Hepatocyte (in vitro differentiated cells): Measurements from ENCODE around the gene HYAL2. TPM values are rescaled to one million over a fixed set of nuclear protein-coding genes. Genes with fewer than 3 reads are reported as not detected.

ENCODE experiments used
- DNase-seq: peaks from one replicate; pipeline ENCODE4 v3.0.0-alpha.2; 2016; ENCODE audit warnings: low spot score
- H2AFZ ChIP-seq: fragments of 200-600 bp; sonication (generic); 2 replicates; pipeline ENCODE4 v1.6.0; 2016; ENCODE audit warnings: antibody characterized with exemption, mild to moderate bottlenecking
- H3K27ac ChIP-seq: fragments of 200-600 bp; sonication (generic); 2 replicates; pipeline ENCODE4 v1.5.1; 2016; ENCODE audit warnings: mild to moderate bottlenecking
- H3K27me3 ChIP-seq: fragments of 200-600 bp; sonication (generic); 2 replicates; pipeline ENCODE4 v1.6.1; 2016
- H3K36me3 ChIP-seq: fragments of 200-600 bp; sonication (generic); replicated peaks from 2 replicates; pipeline ENCODE4 v1.5.1; 2016; ENCODE audit warnings: low read depth; ENCODE audit not compliant: insufficient read depth
- H3K4me1 ChIP-seq: fragments of 200-600 bp; sonication (generic); 2 replicates; pipeline ENCODE4 v1.5.1; 2016; ENCODE audit warnings: mild to moderate bottlenecking, moderate library complexity; ENCODE audit not compliant: insufficient read depth
- H3K4me2 ChIP-seq: fragments of 200-600 bp; sonication (generic); 2 replicates; pipeline ENCODE4 v1.6.0; 2016
- H3K4me3 ChIP-seq: fragments of 200-600 bp; sonication (generic); 2 replicates; pipeline ENCODE4 v1.5.1; 2016; ENCODE audit warnings: mild to moderate bottlenecking
- H3K79me2 ChIP-seq: fragments of 200-600 bp; sonication (generic); 2 replicates; pipeline ENCODE4 v1.6.0; 2017; ENCODE audit warnings: mild to moderate bottlenecking
- H3K9me2 ChIP-seq: fragments of 200-600 bp; sonication (generic); replicated peaks from 2 replicates; pipeline ENCODE4 v1.6.0; 2017; ENCODE audit warnings: mild to moderate bottlenecking; ENCODE audit not compliant: insufficient read depth
- H3K9me3 ChIP-seq: fragments of 200-600 bp; sonication (generic); 2 replicates; pipeline ENCODE4 v1.5.1; 2016; ENCODE audit warnings: low read depth, mild to moderate bottlenecking
- H4K20me1 ChIP-seq: fragments of 200-600 bp; sonication (generic); 2 replicates; pipeline ENCODE4 v1.6.0; 2016; ENCODE audit warnings: mild to moderate bottlenecking; ENCODE audit not compliant: insufficient read depth, poor library complexity, severe bottlenecking
- EZH2 ChIP-seq: fragments of 200-600 bp; sonication (generic); IDR thresholded peaks from 2 replicates; pipeline ENCODE4 v1.6.1; 2016; ENCODE audit warnings: antibody characterized with exemption, mild to moderate bottlenecking, borderline replicate concordance
- EZH2phosphoT487 ChIP-seq: fragments of 200-600 bp; sonication (generic); IDR thresholded peaks from one replicate; pipeline ENCODE4 v1.6.1; 2018; ENCODE audit warnings: antibody characterized with exemption, mild to moderate bottlenecking, low read depth, moderate library complexity; ENCODE audit not compliant: unreplicated experiment, severe bottlenecking
- WGBS: methylation state at CpG from one replicate; pipeline ENCODE4 v1.1.6; 2016; ENCODE audit warnings: low lambda C conversion rate; ENCODE audit errors: missing lambda C conversion rate; 5-methylcytosine and 5-hydroxymethylcytosine counted together
- polyA plus RNA-seq: library from polyadenylated mRNA; unstranded; fragments of >200 nt; fragmentation: Nextera tagmentation; extraction: Ambion mirVana; gene quantifications from 2 replicates; pipeline ENCODE4 v1.2.1, GENCODE V29; 2016
- total RNA-seq: library from RNA; depleted of rRNA; stranded (reverse); fragments of >200 nt; gene quantifications from 2 replicates; pipeline ENCODE4 v1.2.3, GENCODE V29; 2014
- TF ChIP-seq, protein P1 (sequence below): fragments of 200-600 bp; sonication (generic); IDR thresholded peaks from 2 replicates; pipeline ENCODE4 v1.5.1; 2016; ENCODE audit warnings: antibody characterized with exemption, mild to moderate bottlenecking; ENCODE audit not compliant: poor library complexity

Gene HYAL2
- total and polyA plus RNA-seq, 2 experiments from 2014 or later, result 75.4 to 125 TPM

DNA sequence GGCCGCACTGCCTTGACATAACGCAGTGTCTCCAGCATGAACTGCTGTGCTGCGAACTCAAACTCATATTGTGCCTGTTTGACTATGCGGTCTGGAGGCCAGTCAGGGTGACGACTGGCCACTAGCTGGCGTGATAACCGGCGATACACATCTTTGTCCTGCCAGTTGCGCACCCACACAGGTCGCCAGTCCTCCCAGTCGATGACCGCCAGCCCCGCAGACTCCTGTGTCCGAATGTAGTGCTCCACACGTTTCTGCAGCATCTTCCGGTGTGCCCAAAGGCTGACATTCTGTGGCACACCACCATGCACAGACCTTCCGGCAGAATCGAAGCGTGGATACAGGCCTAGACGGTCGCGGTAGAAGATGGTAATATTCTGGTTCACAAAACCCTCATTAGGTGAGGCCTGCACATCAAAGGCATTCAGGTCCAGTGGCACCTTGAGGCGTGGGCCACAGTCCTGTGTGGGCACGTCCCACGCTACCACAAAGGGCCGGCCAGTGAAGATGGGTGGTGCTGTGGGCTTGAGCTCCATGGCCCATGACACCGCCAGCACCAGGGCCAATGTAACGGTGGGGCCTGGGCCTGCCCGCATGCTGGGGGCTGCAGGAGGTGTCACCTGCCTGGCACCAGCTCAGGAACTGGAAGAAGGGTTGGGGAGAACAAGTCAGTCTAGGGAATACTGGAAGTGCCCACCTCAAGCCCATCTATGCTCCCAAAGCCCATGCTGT, 2.5 kb downstream of the HYAL2 start:
- Histone ChIP-seq H3K4me2 (peak overlapping the region; percentile 97), H3K9me2 (no peaks in the 10 kb centered on the region), H2AFZ (no peak overlapping the region), H4K20me1 (peaks cover 3% of the 10 kb centered on the region), H3K4me1 (peaks cover 53% of the 10 kb centered on the region), H3K9me3 (no peaks in the 10 kb centered on the region), H3K27ac (peak overlapping the region; percentile 100), H3K79me2 (peaks cover 38% of the 10 kb centered on the region), H3K36me3 (no peaks in the 10 kb centered on the region), H3K27me3 (no peaks in the 10 kb centered on the region), H3K4me3 (peak overlapping the region; percentile 88)
- WGBS, result 85% methylated on average over 29 of the region's 29 CpGs
- no peak for DNase-seq
- TF ChIP-seq, protein P1, sequence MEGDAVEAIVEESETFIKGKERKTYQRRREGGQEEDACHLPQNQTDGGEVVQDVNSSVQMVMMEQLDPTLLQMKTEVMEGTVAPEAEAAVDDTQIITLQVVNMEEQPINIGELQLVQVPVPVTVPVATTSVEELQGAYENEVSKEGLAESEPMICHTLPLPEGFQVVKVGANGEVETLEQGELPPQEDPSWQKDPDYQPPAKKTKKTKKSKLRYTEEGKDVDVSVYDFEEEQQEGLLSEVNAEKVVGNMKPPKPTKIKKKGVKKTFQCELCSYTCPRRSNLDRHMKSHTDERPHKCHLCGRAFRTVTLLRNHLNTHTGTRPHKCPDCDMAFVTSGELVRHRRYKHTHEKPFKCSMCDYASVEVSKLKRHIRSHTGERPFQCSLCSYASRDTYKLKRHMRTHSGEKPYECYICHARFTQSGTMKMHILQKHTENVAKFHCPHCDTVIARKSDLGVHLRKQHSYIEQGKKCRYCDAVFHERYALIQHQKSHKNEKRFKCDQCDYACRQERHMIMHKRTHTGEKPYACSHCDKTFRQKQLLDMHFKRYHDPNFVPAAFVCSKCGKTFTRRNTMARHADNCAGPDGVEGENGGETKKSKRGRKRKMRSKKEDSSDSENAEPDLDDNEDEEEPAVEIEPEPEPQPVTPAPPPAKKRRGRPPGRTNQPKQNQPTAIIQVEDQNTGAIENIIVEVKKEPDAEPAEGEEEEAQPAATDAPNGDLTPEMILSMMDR, result no peak
- TF ChIP-seq EZH2, result no peak
- TF ChIP-seq EZH2phosphoT487, result no peak

DNA sequence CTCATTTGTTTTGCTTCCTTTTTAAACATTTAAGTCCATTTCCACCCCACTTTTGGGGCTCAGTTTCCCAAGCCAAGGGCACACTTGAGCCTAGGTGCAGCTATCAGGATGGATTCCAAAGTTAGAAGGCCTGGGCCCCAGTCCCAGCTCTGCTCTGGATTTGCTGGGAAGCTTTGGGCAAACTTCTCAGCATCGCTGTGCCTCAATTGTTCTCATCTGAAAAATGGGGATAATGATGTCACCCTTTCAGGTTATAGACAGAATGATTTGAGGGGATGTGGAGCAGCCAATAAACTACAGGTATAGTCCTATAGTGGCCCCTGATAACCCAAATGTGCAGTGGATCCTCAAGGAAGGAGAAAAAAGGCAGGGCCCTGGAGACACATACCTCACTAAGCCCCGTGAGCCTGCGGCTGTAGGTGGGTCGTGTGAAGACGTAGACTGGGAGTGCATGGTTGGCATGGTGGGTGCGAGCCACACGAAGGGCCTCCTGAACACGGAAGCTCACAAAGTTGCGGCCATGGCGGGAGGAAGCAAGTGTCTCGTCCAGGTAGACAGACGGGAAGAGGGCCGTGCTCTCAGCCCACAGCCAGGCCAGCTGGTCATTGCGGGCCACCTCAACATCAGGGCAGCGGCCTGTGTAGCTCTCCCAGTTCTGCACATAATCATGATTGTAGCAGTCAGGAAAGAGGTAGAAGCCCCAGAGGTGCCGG, 3.2 kb downstream of the HYAL2 start:
- no peak for DNase-seq
- peaks cover 3% of the 10 kb centered on the region for H4K20me1 ChIP-seq
- WGBS, result 96% methylated on average over 16 of the region's 16 CpGs
- TF ChIP-seq EZH2, result no peak
- TF ChIP-seq EZH2phosphoT487, result no peak
- TF ChIP-seq, protein P1, result no peak
- no peaks in the 10 kb centered on the region for H3K36me3 ChIP-seq
- peaks cover 38% of the 10 kb centered on the region for H3K79me2 ChIP-seq
- H3K4me1 ChIP-seq, result peaks cover 51% of the 10 kb centered on the region
- H3K4me2 ChIP-seq, result peak overlapping the region; percentile 97
- H3K27ac ChIP-seq, result peak overlapping the region; percentile 100
- H3K4me3 ChIP-seq, result no peak overlapping the region
- no peaks in the 10 kb centered on the region for H3K9me2 ChIP-seq
- H3K9me3 ChIP-seq, result no peaks in the 10 kb centered on the region
- no peaks in the 10 kb centered on the region for H3K27me3 ChIP-seq
- no peak overlapping the region for H2AFZ ChIP-seq

DNA sequence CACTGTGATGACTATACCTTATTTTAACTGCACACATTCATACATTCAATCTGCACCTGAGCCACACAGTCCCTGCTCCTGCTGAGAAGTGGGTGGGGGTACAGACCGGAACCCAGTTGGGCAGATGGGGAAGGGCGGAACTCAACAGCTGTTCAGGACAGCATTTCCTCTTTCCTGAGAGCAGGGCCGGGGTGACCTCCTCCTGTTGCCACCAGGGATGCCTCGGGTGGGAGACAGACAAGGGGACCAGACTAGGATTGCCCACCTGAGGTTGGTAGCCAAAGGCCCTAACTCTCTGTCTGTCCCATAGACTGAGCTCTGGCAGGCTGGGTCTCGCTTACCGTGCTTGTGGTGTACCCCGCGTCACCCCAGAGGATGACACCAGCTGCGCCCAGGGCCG, 3.9 kb downstream of the HYAL2 start:
- peaks cover 38% of the 10 kb centered on the region for H3K79me2 ChIP-seq
- peaks cover 49% of the 10 kb centered on the region for H3K4me1 ChIP-seq
- WGBS, result 95% methylated on average over 10 of the region's 10 CpGs
- H3K4me3 ChIP-seq, result no peak overlapping the region
- peak overlapping the region; percentile 97 for H3K4me2 ChIP-seq
- TF ChIP-seq EZH2, result no peak
- no peak for TF ChIP-seq EZH2phosphoT487
- TF ChIP-seq, protein P1, result no peak
- H3K36me3 ChIP-seq, result no peaks in the 10 kb centered on the region
- H4K20me1 ChIP-seq, result peaks cover 3% of the 10 kb centered on the region
- DNase-seq, result no peak
- no peak overlapping the region for H3K27ac ChIP-seq
- H3K9me2 ChIP-seq, result no peaks in the 10 kb centered on the region
- H3K9me3 ChIP-seq, result no peaks in the 10 kb centered on the region
- H3K27me3 ChIP-seq, result no peaks in the 10 kb centered on the region
- H2AFZ ChIP-seq, result no peak overlapping the region
